HG02885 (cell line): ENCODE data around the gene SLC44A1.

ENCODE experiments used
- ATAC-seq: cut with Tn5 transposase; IDR thresholded peaks from one replicate; pipeline ENCODE4 v1.9.1; 2021; ENCODE audit warnings: mild to moderate bottlenecking; ENCODE audit not compliant: unreplicated experiment, poor library complexity

The SLC44A1 gene

DNA sequence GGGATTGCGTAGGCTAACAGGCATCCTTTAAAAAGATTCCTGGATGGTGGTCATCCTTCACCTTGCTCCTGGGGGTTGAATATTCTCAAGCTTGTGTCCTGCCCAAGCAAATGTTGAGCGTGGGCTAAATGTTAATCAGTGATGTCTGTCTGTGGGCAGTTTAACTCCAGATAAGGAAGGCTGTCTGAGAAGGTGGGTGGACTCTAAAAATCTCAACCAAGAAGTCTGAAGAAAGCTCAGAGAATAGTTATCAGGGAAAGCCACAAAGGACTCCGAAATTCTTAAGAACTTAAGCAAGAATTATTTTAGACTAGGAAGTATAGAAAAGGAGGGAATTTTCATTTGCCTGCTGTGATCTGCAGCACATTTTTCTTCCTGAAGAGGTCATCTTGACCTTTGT, 125.5 kb downstream of the SLC44A1 start:
- ATAC-seq: no peak

DNA sequence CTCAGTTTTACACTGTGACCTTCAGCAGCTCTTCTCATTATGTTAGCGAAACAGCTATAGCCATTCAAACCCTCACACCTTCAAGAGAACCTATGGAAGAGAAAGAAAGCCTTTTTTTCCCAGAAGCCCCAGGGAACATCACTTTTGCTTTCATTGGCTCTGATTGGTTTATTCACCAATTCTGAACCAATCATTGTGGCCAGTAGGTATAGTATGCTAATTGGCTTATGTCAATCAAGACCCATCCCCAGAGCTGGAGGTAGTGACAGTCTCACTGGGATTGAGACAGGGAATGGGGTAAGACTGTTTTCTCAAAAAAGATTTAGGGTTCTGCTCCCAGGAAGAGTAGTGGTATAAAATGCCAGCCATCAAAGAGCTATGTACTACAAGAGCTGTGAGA, 129.3 kb downstream of the SLC44A1 start:
- ATAC-seq: no peak

DNA sequence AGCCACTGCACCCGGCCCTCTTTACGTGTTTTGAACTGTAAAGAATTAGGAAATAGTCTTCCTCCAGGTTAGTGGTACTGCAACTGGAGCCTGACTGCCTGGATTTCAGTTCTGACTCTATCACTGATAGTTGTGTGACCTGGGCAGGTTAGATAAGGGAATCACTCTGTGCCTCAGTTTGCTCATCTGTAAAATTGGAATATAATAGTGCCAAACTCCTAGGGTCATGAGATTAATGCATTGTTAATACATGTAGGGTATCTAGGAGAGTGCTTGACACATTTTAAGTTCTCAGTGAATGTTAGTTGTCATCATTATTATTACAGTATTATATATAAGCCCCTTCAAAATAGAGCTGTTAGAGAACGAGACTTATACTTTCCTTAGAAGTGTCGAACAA, 130.9 kb downstream of the SLC44A1 start:
- ATAC-seq: no peak

DNA sequence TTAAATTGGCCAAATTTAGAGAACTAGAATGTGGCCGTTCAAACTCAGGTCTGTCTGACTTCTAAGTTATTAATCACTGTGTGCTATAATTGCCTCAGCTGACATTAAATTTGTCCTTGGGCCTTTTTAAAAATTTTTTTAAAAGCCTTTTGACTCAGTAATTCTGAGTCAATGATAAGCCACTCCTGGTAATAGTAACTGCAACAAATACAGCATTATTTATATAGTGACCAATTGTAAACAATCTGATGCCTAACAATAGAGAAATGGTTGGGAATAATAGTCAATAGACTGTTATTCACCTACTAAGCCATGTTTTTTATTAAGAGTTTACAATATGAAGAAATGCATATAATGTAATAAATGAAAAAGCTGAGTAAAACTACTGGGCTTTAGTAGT, 132.4 kb downstream of the SLC44A1 start:
- ATAC-seq: no peak

DNA sequence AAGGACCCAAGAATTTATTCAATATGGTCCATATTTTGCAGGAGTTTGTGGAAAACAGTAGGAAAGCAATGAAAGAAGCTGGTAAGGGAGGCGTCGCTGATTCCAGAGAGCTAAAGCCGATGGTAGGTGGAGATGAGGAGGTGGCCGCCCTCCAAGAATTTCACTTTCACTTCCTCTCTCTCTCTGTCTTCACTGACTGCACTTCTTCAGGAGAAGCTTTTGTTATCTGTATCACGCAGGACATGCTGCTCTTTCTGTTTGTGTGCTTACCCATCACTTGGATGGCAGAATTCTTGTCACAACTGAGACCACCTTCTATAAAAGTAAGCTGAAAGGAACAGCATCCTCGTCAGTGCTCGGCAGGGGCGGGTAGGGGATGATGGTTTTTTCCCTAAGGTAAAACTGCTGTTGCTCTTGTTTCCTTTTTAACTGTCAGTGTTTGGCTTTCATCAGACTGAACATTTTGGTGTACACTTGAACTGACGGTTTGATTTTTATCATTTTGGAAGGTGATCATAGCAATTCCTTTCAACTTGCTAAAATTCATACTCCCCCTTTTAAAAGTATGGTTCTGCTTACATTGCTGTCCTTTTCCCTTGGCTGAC, 141.0 kb downstream of the SLC44A1 start:
- ATAC-seq: peak; percentile 100

DNA sequence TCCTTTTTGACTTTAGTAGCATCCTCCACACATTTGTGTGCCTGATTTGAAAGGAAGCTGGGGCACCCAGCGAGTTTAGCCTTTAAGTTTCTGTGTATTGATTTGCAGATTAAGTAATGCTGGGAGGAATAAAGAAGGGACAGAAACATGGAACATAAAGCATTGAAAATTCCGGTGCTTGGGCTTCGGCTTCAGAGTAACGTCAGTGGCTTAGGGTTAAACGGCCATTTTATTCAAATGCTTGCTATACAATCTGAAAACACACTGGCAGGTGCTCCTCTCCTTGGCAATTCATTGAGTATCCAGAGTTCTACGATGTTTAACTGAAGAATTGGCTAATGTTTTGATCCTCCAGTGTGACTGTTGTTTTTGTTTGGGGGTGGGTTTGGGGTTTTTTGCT, 145.3 kb downstream of the SLC44A1 start:
- ATAC-seq: no peak

DNA sequence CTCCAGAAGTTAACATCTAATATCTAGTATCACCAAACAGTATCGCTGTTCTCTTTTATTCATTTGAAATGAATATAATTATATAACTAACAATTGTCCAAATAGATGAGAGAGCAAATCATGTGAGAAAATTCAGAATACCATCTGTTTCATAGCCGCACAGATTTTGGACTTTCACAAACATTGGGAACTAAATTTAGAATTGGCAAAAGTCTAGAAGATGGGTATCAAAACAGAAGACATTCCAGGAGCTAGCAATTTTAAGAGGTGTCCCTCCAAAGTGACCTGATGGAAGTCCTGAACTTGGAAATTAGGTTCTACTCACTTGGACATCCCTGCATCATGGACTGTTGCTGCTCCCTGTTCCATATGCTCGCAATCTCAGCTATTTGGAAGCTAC, 146.4 kb downstream of the SLC44A1 start:
- ATAC-seq: no peak

DNA sequence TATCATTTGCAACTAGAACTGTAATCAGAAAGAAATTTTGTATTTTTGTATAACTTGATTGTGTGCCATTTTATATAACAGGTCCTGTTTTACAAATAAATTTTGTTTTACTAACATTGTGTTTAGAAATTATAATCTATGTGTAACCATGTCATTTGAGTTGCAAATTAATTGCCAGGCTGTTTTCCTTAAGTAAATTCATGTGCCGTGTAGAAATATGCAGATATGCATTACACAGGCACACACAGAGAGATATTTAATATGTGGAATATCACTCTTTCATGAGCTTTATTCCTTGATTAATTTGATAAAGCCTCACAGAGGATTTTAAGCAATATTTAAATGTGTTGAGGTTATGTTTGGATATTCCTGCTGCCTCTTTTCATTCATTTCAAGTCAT, 146.8 kb downstream of the SLC44A1 start:
- ATAC-seq: no peak

DNA sequence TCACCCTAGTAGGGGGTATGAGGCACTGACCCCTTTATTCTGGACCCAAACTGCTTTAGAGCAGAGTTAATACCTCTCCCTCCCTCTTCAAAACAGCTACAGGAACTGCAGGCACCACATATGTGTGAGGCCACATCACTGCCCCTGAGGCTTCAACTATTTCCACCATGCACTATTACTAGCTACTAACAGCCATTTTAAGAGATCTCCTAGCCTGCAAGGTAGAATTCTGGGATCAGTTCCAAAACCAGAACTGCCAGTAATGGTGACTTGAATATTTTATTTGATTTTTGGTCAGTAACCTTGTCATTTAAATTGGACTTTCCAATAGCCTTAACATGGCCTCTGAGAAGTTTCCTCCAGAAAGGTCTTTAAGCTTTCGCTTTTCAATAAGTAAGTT, 148.1 kb downstream of the SLC44A1 start:
- ATAC-seq: no peak

DNA sequence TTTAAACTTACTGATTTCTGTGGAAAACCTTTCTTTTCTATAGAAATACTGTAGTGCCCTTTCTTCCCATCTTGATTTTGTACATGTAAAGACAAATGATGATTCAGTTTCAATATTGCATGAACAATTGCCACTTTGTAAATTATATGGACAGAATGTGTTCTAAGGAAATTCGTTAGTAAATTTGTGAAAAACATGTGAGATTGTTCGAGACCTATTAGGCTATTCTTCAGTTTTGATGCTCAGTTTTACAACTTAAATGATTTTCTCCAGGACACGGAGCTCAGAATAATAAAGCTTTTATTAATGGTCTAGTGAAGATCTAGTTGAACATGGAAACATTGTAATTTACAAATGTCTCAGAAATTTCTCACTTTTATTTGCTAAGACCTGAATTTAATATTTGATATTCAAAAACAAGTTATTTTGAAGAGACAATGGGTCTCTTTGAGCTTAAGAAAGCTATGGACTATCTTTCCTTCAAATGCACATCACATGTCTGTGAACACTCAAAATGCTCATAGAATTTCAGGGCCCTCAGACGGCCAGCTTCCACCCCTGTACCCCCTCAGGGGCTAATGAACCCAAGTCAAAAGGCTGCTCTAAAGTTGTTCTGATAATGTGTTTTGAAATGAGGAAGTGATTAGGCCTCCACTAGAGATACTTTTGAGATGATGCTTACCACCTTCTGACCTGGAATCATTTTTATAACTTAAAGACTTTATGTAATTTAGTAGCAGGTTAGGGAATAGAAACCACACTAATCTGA, 149.3 kb downstream of the SLC44A1 start:
- ATAC-seq: no peak

DNA sequence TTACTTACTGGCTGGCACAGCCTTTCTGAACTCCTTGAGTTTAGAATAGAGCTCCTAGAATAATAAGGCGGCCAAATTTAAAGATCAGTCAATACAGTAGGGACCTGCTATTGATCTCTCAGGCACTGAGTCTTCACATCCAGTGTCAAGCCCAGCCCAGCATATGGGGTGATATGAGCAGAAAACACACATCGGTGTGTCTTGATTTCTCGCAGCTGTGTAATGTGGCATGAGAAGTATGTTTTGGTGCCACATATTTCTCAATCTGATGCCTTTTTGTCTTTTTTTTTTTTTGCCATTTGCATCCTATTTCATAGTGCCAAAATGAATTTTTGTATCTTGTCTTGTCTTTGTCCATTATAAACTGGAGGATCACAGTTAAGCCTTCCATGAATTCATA, 152.0 kb downstream of the SLC44A1 start:
- no peak for ATAC-seq

DNA sequence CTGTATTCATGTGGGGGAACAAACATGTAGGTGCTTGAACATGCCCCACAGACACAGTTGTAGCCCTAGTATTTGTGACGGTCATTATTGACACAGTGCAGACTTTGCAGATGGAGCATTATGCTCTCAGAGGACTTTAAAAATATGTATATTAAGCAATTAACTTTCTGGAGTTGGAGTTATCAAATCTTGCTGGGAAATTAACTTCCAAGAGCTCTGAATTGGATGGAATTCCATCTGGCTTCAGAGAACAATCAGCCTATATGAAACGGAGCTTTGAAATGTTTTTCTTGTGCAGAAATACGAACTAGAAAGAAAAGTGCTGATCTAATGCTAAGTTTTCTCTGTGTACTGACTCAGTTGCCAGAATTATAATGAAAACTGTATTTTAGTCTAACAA, 152.4 kb downstream of the SLC44A1 start:
- ATAC-seq: no peak

DNA sequence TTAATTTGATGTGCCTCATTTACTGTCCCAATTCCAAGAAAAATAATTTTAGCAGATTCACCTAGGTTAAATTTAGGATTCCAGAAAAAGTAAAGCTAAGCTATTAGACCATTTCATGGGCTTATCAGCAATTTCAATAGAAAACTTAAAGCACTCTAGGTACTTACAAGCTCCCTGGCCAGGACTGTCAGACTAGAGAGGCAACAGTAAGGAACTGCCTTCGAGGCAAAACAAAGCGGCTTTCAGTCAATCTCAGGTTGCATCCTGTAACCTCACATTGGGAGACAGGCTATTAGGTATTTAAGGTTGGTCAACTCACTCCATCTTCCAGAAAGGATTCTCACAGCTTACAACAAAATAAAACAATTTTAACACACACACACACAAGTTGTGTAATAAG, 154.7 kb downstream of the SLC44A1 start:
- no peak for ATAC-seq

DNA sequence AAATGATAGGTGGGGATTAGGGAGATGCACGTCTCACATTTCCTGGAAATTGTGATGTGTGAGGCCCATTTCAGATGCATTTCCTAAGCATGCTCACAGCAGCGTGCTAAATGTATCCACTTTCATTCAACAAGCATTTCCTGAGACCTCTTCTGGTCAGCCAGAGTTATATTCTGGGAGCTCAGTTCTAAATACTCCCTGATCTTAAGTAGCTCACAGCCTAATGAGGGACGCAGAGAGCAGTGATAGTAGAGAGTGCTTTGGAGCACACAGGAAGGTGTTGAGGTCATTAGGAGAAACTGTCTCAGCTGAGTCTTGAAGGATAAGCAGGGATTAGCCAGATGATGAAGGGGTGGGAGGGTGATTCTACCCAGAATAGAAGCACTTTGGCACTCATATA, 157.2 kb downstream of the SLC44A1 start:
- ATAC-seq: no peak

DNA sequence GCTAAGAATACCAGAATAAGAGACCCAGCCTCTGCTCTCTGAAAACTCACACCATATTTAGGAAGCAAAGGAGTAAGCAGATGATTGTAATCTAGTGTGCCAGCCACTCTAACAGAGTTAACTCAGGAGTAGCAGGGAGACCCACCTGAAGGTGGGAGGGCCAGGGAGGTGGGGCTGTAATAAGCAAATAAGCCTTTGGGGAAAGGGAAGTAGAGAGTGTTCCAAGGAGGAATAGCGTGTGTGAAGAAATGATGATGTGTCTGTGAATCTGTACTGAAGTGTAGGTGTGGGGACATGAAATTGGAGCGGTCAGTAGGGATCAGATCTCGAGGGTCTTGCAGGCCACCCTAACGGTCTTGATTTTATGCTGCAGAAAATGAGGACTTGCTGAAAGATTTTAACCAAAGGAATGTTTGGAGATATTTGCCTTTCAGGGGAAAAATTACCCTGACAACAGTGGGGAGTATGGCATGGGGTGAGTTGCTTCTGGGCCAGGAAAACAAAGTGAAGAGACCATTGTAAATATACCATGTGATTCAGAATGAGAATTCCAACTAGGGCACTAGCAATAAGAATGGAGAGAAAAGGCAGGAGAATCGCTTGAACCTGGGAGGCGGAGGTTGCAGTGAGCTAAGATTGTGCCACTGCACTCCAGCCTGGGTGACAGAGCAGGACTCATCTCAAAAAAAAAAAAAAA, 159.2 kb downstream of the SLC44A1 start:
- ATAC-seq: no peak

DNA sequence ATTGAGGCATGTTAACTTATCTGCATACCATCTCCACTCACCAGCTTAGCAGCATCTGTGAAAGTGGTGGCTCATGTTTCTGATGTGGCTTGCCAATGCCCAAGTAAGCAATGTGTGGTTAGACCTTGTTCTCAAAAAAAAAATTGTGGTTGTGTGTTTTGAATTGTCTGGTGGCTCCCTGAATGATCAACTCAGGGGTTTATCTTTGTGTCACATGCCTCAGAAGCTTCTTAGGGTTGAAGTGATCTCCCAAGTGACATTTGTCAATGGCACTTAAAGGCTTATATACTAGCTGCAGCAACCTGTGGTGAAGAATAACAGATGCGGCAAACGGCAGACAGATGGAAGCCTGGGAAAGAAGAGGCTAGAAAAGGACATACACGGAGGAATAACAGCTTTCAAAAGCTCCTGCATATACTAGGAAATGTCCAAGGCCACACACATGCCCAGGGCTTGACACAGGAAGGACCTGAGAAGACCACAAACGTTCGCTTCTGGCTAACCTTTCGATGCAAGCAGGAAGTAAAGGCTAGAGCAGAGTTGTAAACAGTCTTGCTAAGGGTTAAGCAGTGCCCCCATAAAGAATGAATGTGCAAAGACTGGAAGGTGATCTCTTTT, 161.2 kb downstream of the SLC44A1 start:
- ATAC-seq: peak; percentile 92

DNA sequence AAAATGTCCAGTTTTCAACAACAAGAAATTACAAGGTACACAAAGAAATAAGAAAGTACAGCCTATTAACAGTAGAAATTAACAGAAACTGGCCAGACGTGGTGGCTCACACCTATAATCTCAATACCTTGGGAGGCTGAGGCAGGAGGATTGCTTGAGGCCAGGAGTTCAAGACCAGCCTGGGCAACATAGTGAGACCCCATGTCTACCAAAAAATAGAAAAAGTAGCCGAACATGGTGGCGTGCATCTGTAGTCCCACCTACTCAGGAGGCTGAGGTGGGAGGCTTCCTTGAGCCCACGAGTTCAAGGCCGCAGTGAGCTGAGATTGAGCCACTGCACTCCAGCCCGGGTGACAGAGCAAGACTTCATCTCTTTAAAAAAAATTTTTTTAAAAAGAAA, 161.9 kb downstream of the SLC44A1 start:
- no peak for ATAC-seq

DNA sequence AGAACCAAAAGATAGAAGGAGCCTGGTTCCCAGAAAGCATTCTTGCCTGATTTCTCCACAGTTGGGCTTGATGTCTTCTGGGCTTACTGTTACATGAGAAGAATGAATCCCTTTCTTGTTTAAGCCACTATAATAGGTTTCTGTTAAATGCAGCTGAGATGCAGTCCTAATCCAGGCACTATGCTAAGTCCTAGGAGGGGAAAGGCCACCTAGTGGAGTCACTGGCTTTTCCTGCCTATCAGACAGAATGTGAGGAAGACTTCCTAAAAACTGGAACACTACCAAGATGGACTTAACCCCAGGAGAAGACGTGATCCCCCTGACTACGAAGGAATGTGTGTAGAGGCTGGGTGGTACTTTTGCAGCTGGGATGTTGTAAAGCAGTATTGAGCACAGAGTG, 169.1 kb downstream of the SLC44A1 start:
- ATAC-seq: no peak

DNA sequence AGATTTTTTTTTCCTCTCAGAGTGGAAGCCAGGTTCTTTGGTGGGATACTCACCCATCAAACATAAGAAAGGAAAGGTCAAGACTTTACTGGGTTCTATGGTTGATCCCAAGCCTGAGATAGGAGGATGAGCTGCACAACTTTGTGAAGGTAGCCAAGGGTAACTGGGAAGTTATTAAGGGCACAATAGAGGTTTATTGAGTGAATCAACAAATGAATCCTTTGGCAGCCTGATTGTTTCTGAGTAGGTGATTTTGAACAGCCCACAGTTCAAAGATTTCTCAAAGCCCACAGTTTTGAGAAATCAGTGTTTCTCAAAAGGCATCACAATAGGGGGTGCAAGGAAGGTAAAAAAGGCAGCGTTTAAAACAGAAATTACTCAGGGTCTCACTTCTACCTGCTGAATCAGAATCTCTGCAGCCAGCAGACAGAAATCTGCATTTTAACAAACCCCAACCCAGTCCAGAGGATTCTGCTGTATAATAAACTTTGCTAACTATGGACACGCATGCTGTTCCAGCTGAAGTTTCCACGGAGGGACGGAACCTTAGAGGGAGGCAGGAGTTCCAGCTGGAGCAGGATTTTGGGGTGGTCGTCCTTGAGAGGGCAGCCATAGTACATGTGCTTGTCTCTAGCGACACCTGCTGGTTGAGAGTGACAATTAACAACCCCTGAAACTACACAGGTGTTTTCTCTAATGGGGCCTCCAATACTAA, 170.7 kb downstream of the SLC44A1 start:
- ATAC-seq: peak; percentile 77

DNA sequence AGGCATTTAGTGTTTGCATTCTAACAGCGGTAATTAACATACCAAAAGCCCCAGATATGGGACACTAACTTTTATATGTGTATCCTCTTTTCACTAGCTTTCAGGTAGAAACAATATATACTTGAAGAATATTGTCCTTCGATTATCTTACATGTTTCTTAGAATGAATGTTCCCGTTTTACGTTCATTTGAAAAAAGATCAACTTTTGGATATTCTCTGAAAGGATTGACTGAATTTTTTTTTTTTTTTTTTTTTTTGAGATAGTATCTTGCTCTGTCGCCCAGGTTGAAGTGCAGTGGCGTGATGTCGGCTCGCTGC, 171.2 kb downstream of the SLC44A1 start:
- no peak for ATAC-seq

DNA sequence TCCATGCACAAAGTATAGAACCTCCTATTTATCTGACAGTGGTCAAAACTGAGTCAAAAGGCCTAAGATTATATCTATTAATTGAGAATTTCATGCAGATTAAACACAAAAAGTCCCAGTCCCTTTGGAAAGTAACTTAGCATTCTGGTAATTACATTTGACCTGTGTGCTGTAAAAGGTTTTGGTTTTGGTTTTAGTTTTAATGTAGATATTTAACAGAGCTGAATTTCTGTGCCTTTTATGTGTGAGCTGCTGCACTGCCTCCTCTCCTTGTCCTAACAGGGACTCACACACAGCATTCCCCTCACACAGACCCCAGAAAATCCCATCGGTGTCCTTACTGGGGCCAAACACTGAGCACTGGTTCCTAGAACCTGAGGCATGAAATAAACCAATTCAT, 172.4 kb downstream of the SLC44A1 start:
- ATAC-seq: peak; percentile 71
